Skin of body (tissue), 2 donors: ENCODE data around the gene LMAN2L. TPM values are rescaled to one million over a fixed set of nuclear protein-coding genes. Genes with fewer than 3 reads are reported as not detected.
A peak's percentile ranks its signal among the peaks of the same experiment; 100 is the strongest.

Experiments
- DNase-seq: peaks from one replicate; lab custom pipeline; 2025; lab: John Stamatoyannopoulos, UW
- total RNA-seq: library from RNA; depleted of rRNA; stranded (reverse); fragments of >200 nt; gene quantifications from one replicate; pipeline ENCODE4 v1.2.3, GENCODE V29; 2014

Gene LMAN2L
- 24.6 TPM for total RNA-seq

GRCh38 chr2:96739633-96740428 is at the start of gene LMAN2L:
LMAN2L (minus strand) TSS chr2:96740064; CDS start chr2:96740040, 24 bp downstream.
- peak; percentile 98 for DNase-seq

- DNase-seq, result no peak
Measured at GRCh38 chr2:96789245-96789617, 49.4 kb upstream of the LMAN2L start.

- peak; percentile 7 for DNase-seq
Measured at GRCh38 chr2:96788442-96789244, 48.8 kb upstream of the LMAN2L start.

- DNase-seq, result no peak
Measured at GRCh38 chr2:96787411-96787810, 47.5 kb upstream of the LMAN2L start.

- DNase-seq, result no peak
Measured at GRCh38 chr2:96783388-96783787, 43.5 kb upstream of the LMAN2L start.

- DNase-seq, result no peak
Measured at GRCh38 chr2:96775160-96775559, 35.3 kb upstream of the LMAN2L start.

GRCh38 chr2:96773922-96774321 is 34.1 kb upstream of the LMAN2L start:
- DNase-seq, result no peak

- no peak for DNase-seq
Measured at GRCh38 chr2:96772903-96773671, 33.2 kb upstream of the LMAN2L start.

GRCh38 chr2:96771796-96772618 is 32.1 kb upstream of the LMAN2L start:
- peak; percentile 38 for DNase-seq

GRCh38 chr2:96770442-96771202 is 30.8 kb upstream of the LMAN2L start:
- no peak for DNase-seq

GRCh38 chr2:96769814-96770213 is 29.9 kb upstream of the LMAN2L start:
- DNase-seq, result no peak

GRCh38 chr2:96768083-96768561 is 28.3 kb upstream of the LMAN2L start:
- DNase-seq, result no peak

- DNase-seq, result no peak
Measured at GRCh38 chr2:96767135-96767871, 27.4 kb upstream of the LMAN2L start.

- DNase-seq, result no peak
Measured at GRCh38 chr2:96764253-96764637, 24.4 kb upstream of the LMAN2L start.

GRCh38 chr2:96763511-96764252 is 23.8 kb upstream of the LMAN2L start:
- DNase-seq, result no peak

GRCh38 chr2:96762529-96763311 is 22.9 kb upstream of the LMAN2L start:
- DNase-seq, result no peak

GRCh38 chr2:96760986-96761832 is 21.3 kb upstream of the LMAN2L start:
- DNase-seq, result no peak
